GM18511 (cell line): ENCODE measurements around the gene TBC1D22A.

Experiments used
- ATAC-seq: cut with Tn5 transposase; IDR thresholded peaks from one replicate; pipeline ENCODE4 v1.9.1; 2021; ENCODE audit warnings: mild to moderate bottlenecking, moderate library complexity; ENCODE audit not compliant: unreplicated experiment

TBC1D22A gene

GRCh38 chr22:47213571-47214230, 451.3 kb downstream of the TBC1D22A start:
- ATAC-seq, result no peak

- no peak for ATAC-seq
Measured at GRCh38 chr22:47215851-47216250, 453.4 kb downstream of the TBC1D22A start.

DNA sequence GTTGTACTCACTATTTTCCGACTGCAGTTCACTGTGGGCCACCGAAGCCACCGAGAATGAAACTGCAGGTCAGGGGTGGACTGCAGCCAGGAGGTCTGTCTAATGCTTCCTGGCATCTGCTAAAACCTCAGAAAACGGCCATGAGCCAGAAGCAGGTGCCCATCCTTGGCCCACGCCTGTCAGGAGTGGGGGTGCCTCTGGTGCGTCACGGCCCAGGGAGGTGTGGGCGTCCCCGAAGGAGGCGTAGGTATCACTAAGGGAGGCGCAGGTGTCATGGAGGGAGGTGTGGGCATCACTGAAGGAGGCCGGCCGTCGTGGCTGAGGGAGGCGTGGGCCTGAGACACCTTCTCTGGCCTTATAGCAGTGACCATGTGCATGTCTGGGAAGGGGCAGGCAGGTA, 456.2 kb downstream of the TBC1D22A start:
- no peak for ATAC-seq

DNA sequence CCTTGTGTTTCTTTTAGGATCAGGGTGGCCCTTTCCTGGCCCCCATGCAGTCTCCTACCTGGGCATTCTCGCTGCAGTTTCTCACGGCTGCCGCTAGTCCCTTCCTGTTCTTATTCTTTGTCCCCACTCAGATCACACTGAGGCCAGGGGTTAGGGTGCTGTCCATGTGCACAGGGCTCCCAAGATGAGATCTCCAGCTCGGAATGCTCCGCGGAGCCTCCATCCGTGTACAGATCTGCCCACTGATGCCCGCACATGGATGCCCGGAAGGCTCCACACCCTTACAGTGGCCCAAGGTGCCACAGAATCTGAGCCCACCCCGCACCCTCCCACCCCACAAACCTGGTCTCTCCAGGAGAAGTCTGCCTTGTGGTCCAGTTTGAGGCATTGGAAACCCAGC, 457.3 kb downstream of the TBC1D22A start:
- ATAC-seq, result no peak

DNA sequence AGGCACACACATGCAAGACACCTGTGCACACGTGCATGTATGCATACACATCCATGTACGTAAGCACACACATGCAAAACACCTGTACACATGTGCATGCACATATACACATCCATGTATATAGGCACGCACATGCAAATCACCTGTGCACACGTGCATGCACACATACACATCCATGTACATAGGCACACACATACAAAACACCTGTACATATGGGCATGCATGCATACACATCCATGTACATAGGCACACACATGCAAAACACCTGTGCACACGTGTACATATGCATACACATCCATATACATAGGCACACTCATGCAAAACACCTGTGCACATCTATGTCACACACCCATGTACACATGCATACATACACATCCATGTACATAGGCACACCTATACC, 458.3 kb downstream of the TBC1D22A start:
- ATAC-seq, result no peak

GRCh38 chr22:47221840-47222615, 459.6 kb downstream of the TBC1D22A start:
- no peak for ATAC-seq
